Body of pancreas (tissue), 4 donors: ENCODE data around the gene PDIA2. TPM values are rescaled to one million over a fixed set of nuclear protein-coding genes. Genes with fewer than 3 reads are reported as not detected.

ENCODE experiments used
- ATAC-seq: fragments of 150-250 bp; one replicate; pipeline ENCODE4 v1.9.1; 2016
- DNase-seq, 4 donors: peaks; one replicate each; pipeline ENCODE4 v3.0.0-alpha.2; 2019
- H3K27ac ChIP-seq, 4 donors: fragments of 200-600 bp; sonication (generic); 1 replicate in 3 of 4; 2 replicates in 1 of 4; pipeline versions ENCODE4 v1.5.1 to v1.6.1; 2016 to 2019; ENCODE audit warnings: mild to moderate bottlenecking in 1 of 4, mixed read lengths in 1 of 4, moderate library complexity in 1 of 4
- H3K27me3 ChIP-seq, 2 donors: fragments of 200-600 bp; sonication (generic); one replicate each; pipeline ENCODE4 v1.6.0; 2016; ENCODE audit warnings: mild to moderate bottlenecking in 1 of 2
- H3K36me3 ChIP-seq, 2 donors: fragments of 200-600 bp; sonication (generic); replicated peaks in 1 of 2; 2 replicates each; pipeline ENCODE4 v1.5.1; 2016; ENCODE audit warnings: low read depth in 2 of 2; ENCODE audit not compliant: insufficient read depth in 1 of 2
- H3K4me1 ChIP-seq: fragments of 200-600 bp; sonication (generic); one replicate; pipeline ENCODE4 v1.6.0; 2016
- H3K4me3 ChIP-seq, 2 donors: fragments of 200-600 bp; sonication (generic); 1 replicate in 1 of 2; 2 replicates in 1 of 2; pipeline ENCODE4 v1.5.1; 2016 to 2019
- H3K9me3 ChIP-seq, 3 donors: fragments of 200-600 bp; sonication (generic); 1 replicate in 2 of 3; 2 replicates in 1 of 3; pipeline ENCODE4 v1.5.1; 2016
- CTCF ChIP-seq, 7 experiments: fragments of 450-650 bp in 4 of 7; fragments of 200-600 bp in 3 of 7; sonication (generic) in 3 of 7; IDR thresholded peaks; one replicate each; pipeline ENCODE4 v1.5.1; 2016 to 2019; ENCODE audit warnings: antibody characterized with exemption in 7 of 7
- POLR2A ChIP-seq, 3 donors: fragments of 450-650 bp; IDR thresholded peaks; one replicate each; pipeline ENCODE4 v1.6.1; 2016; ENCODE audit warnings: antibody characterized with exemption in 3 of 3, mild to moderate bottlenecking in 2 of 3
- WGBS, 2 donors: methylation state at CpG; one replicate each; pipeline ENCODE4 v1.1.5; 2017; 5-methylcytosine and 5-hydroxymethylcytosine counted together
- intact Hi-C: fragments of 100-400 bp; cut with DNase I; formaldehyde crosslinking; loops from one replicate; pipeline ENCODE4 v1.15.1; 2023
- total RNA-seq, 2 donors: library from RNA; depleted of rRNA; stranded (reverse); fragments of >200 nt; gene quantifications; one replicate each; pipeline ENCODE4 v1.1.0, GENCODE V29; 2016

Gene PDIA2
- total RNA-seq, 2 donors from 2014 or later = 517 to 2,271 TPM

GRCh38 chr16:303760-304505 lies 21.0 kb downstream of the PDIA2 start:
- Histone ChIP-seq H3K9me3 (no peaks in the 10 kb centered on the region), H3K4me1 (no peaks in the 10 kb centered on the region), H3K36me3 (no peaks in the 10 kb centered on the region), H3K27ac (no peak overlapping the region), H3K4me3 (no peak overlapping the region), H3K27me3 (no peaks in the 10 kb centered on the region)
- ATAC-seq (no peak), DNase-seq (no peak)
- 91 to 96% methylated on average over 38 to 43 of the region's 43 CpGs for WGBS, 2 donors
- intact Hi-C loops = no loop called here
- TF ChIP-seq POLR2A (IDR thresholded peaks at IDR 0.05) (no peak), CTCF (IDR thresholded peaks at IDR 0.05) (peak in 1 of 7 experiments; percentile 9)

GRCh38 chr16:305916-306626 lies 23.1 kb downstream of the PDIA2 start:
- peak in 1 of 4 donors; percentile 40 for DNase-seq
- no peak overlapping the region for H3K27ac ChIP-seq

GRCh38 chr16:306911-307370 lies 24.0 kb downstream of the PDIA2 start:
- DNase-seq = no peak
- WGBS, 2 donors = 81 to 85% methylated on average over 10 to 12 of the region's 17 CpGs
- TF ChIP-seq POLR2A (IDR thresholded peaks at IDR 0.05) (no peak), CTCF (IDR thresholded peaks at IDR 0.05) (no peak)
- no peak overlapping the region for H3K27ac ChIP-seq
- H3K4me1 ChIP-seq = no peaks in the 10 kb centered on the region
- ATAC-seq = no peak
- H3K4me3 ChIP-seq = no peak overlapping the region
- intact Hi-C loops = no loop called here
- no peaks in the 10 kb centered on the region for H3K27me3 ChIP-seq
- no peaks in the 10 kb centered on the region for H3K9me3 ChIP-seq
- no peaks in the 10 kb centered on the region for H3K36me3 ChIP-seq

More at GRCh38 chr16:305916-306626, 23.1 kb downstream of the PDIA2 start:
- 89% methylated on average over 16 to 19 of the region's 19 CpGs for WGBS, 2 donors
- Histone ChIP-seq H3K9me3 (no peaks in the 10 kb centered on the region), H3K4me3 (no peak overlapping the region), H3K27me3 (no peaks in the 10 kb centered on the region), H3K36me3 (no peaks in the 10 kb centered on the region), H3K4me1 (no peaks in the 10 kb centered on the region)
- intact Hi-C loops = no loop called here
- TF ChIP-seq POLR2A (IDR thresholded peaks at IDR 0.05) (no peak), CTCF (IDR thresholded peaks at IDR 0.05) (no peak)
- ATAC-seq = no peak

GRCh38 chr16:307691-308312 lies 24.8 kb downstream of the PDIA2 start:
- WGBS, 2 donors = 89 to 93% methylated on average over 10 to 21 of the region's 21 CpGs
- Histone ChIP-seq H3K27ac (no peak overlapping the region), H3K9me3 (no peaks in the 10 kb centered on the region), H3K4me3 (no peak overlapping the region), H3K27me3 (no peaks in the 10 kb centered on the region), H3K4me1 (no peaks in the 10 kb centered on the region), H3K36me3 (peaks cover 0 to under 1% of the 10 kb centered on the region in 2 donors)
- ATAC-seq (no peak), DNase-seq (no peak)
- TF ChIP-seq POLR2A (IDR thresholded peaks at IDR 0.05) = no peak
- no peak for TF ChIP-seq CTCF (IDR thresholded peaks at IDR 0.05)
- intact Hi-C loops = no loop called here
